Measurements from ENCODE around the gene FXYD4.

Gene FXYD4

DNA sequence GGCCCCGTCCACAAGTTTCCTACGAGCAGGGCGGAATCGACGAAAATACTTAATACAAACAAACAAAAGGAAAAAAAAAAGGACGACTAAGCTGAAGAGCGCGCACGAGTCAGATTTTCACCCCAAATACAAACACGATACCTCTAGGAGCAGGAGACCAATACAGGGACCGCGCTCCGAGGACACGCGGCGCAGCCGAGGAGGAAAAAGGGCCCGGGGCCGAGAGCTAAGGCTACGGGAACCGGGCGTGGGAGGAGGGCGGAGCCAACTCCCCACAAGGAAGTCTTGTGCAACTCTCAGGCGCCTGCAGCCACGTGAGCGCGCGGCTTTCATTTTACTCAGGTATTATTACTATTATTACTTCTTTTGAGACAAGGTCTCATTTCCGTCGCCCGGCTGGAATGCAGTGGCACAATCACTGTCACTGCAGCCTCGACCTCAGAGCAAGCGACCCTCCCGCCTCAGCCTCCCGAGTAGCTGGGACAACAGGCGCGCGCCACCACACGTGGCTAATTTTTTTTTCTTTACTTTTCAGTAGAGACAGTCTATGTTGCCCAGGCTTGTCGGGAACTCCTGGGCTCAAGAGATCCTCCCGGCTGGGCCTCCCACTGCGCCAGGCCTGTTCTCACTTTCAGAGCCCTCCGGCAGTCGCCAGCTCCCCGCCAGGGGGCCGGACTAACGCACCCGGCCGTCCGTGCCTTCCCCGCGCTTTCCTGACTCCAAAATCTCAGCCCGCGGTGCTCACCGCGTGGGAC, 36.3 kb downstream of the FXYD4 start:
- no CpG with 5 or more reads among the region's 56 CpGs for WGBS, 2 donors (ENCODE audit: extremely low coverage in 2 of 2, insufficient read length in 2 of 2, insufficient replicate concordance in 1 of 2)

GRCh38 chr10:43408331-43408709, 36.9 kb downstream of the FXYD4 start:
- Histone ChIP-seq H3K14ac (ENCODE audit: low read length) (peak overlapping the region; percentile 38), H3K18ac (ENCODE audit: low read length) (peak overlapping the region; percentile 89), H4K91ac (ENCODE audit: low read depth, low read length, poor library complexity) (no peak overlapping the region), H3K4me3 (ENCODE audit: low read length in 2 of 2) (peak overlapping the region; percentile 84 to 93), H3K23ac (ENCODE audit: low read depth, low read length, poor library complexity) (peak overlapping the region; percentile 73), H2BK12ac (ENCODE audit: low read length) (no peak overlapping the region), H2BK5ac (ENCODE audit: low read length) (peak overlapping the region; percentile 97), H2AFZ (ENCODE audit: low read length) (peak overlapping the region; percentile 99), H2AK5ac (ENCODE audit: low read depth, low read length) (peak overlapping the region; percentile 56), H3K9me3 (replicated peaks in 1 of 2; ENCODE audit: control insufficient read depth in 2 of 2, insufficient read depth in 1 of 2, low read depth in 1 of 2, low read length in 2 of 2) (peaks cover 0 to 21% of the 10 kb centered on the region in 2 donors), H3K4me2 (ENCODE audit: insufficient read depth, low read length, poor library complexity, severe bottlenecking) (peak overlapping the region; percentile 89), H2BK120ac (ENCODE audit: low read depth, low read length) (no peak overlapping the region), H3K36me3 (replicated peaks in 1 of 2; ENCODE audit: control insufficient read depth in 2 of 2, insufficient read depth in 2 of 2, low read length in 2 of 2) (peaks cover 2 to 26% of the 10 kb centered on the region in 2 donors), H3K79me1 (ENCODE audit: low read depth, low read length) (peaks cover 6% of the 10 kb centered on the region), H3K4me1 (ENCODE audit: control insufficient read depth in 2 of 2, insufficient read depth in 1 of 2, low read depth in 1 of 2, low read length in 2 of 2) (peaks cover 3 to 10% of the 10 kb centered on the region in 2 donors), H2BK15ac (ENCODE audit: low read length) (no peak overlapping the region), H4K8ac (ENCODE audit: low read depth, low read length) (no peak overlapping the region), H3K4ac (ENCODE audit: low read length) (no peak overlapping the region), H3K9ac (ENCODE audit: low read depth, low read length, poor library complexity) (peak overlapping the region; percentile 92), H3K27me3 (ENCODE audit: control insufficient read depth in 3 of 3, insufficient read depth in 3 of 3, low read depth in 1 of 3, low read length in 3 of 3) (no peaks in the 10 kb centered on the region), H3K27ac (replicated peaks; ENCODE audit: low read length) (peak overlapping the region; percentile 91)
- no peak for DNase-seq (ENCODE audit: low spot score)
- WGBS, 2 donors (ENCODE audit: extremely low coverage in 2 of 2, insufficient read length in 2 of 2, insufficient replicate concordance in 1 of 2): no CpG with 5 or more reads among the region's 31 CpGs

More for the DNA sequence above, 36.3 kb downstream of the FXYD4 start:
- peak overlapping the region; percentile 97 for H2BK5ac ChIP-seq (ENCODE audit: low read length)
- peak; percentile 63 for DNase-seq (ENCODE audit: low spot score)
- H3K9ac ChIP-seq (ENCODE audit: low read depth, low read length, poor library complexity): peak overlapping the region; percentile 92
- H3K4me1 ChIP-seq (ENCODE audit: control insufficient read depth in 2 of 2, insufficient read depth in 1 of 2, low read depth in 1 of 2, low read length in 2 of 2): peaks cover 5 to 10% of the 10 kb centered on the region in 2 donors
- peaks cover 0 to 23% of the 10 kb centered on the region in 2 donors for H3K9me3 ChIP-seq (replicated peaks in 1 of 2; ENCODE audit: control insufficient read depth in 2 of 2, insufficient read depth in 1 of 2, low read depth in 1 of 2, low read length in 2 of 2)
- peaks cover 6% of the 10 kb centered on the region for H3K79me1 ChIP-seq (ENCODE audit: low read depth, low read length)
- H3K27me3 ChIP-seq (ENCODE audit: control insufficient read depth in 3 of 3, insufficient read depth in 3 of 3, low read depth in 1 of 3, low read length in 3 of 3): no peaks in the 10 kb centered on the region
- peak overlapping the region; percentile 89 for H3K4me2 ChIP-seq (ENCODE audit: insufficient read depth, low read length, poor library complexity, severe bottlenecking)
- peak overlapping the region; percentile 8 for H2BK120ac ChIP-seq (ENCODE audit: low read depth, low read length)
- H2AK5ac ChIP-seq (ENCODE audit: low read depth, low read length): peak overlapping the region; percentile 56
- H3K4me3 ChIP-seq (ENCODE audit: low read length in 2 of 2): peak overlapping the region; percentile 84 to 93
- no peak overlapping the region for H4K91ac ChIP-seq (ENCODE audit: low read depth, low read length, poor library complexity)
- H2BK15ac ChIP-seq (ENCODE audit: low read length): no peak overlapping the region
- peak overlapping the region; percentile 73 for H3K23ac ChIP-seq (ENCODE audit: low read depth, low read length, poor library complexity)
- H3K27ac ChIP-seq (replicated peaks; ENCODE audit: low read length): peak overlapping the region; percentile 46
- H4K8ac ChIP-seq (ENCODE audit: low read depth, low read length): no peak overlapping the region
- no peak overlapping the region for H3K4ac ChIP-seq (ENCODE audit: low read length)
- peaks cover 2 to 31% of the 10 kb centered on the region in 2 donors for H3K36me3 ChIP-seq (replicated peaks in 1 of 2; ENCODE audit: control insufficient read depth in 2 of 2, insufficient read depth in 2 of 2, low read length in 2 of 2)
- no peak overlapping the region for H2BK12ac ChIP-seq (ENCODE audit: low read length)
- H2AFZ ChIP-seq (ENCODE audit: low read length): peak overlapping the region; percentile 99
- peak overlapping the region; percentile 91 for H3K18ac ChIP-seq (ENCODE audit: low read length)
- H3K14ac ChIP-seq (ENCODE audit: low read length): peak overlapping the region; percentile 38

DNA sequence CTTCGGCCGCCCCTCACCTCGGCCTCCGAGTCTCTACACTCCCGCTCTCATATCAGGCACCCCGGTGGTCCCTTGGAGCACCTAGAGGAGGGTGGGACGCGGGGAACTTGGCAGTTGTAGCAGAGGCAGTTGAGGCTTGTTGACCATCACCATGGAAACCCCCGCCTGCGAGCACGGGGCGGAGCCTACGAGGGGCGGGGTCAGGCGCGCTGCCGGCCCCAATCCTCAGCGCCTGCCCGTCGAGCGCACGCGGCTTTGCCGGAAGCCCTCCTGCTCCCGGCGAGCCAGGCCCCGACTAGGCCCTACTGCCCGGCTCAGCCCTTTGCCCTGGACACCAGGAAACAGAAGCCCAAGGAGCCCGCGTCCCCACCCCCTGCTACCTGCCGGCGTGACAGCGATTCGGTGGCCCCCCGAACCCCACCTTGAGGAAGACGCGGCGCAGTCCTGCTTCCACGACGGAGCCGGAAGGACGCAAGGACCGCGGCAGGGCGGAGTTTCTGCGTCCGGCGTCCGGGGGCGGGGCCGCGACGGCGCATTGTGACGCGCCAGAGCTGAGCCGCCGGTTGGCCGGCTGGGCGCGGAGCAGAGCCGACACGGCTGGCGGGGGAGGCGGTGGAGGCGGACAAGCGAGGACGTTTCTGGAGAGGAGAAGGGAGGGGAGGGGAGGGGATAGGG, 37.4 kb downstream of the FXYD4 start, which contains the start of gene HNRNPF:
HNRNPF (minus strand) TSS at position 477 of the 675 bp plus-strand sequence. CDS start 21,302 bp downstream, outside the sequence.
- H2BK15ac ChIP-seq (ENCODE audit: low read length): peak within 1 kb of the TSS; percentile 89
- peaks cover 3 to 10% of the 10 kb centered on the region in 2 donors for H3K4me1 ChIP-seq (ENCODE audit: control insufficient read depth in 2 of 2, insufficient read depth in 1 of 2, low read depth in 1 of 2, low read length in 2 of 2)
- H2AK5ac ChIP-seq (ENCODE audit: low read depth, low read length): peak within 1 kb of the TSS; percentile 56
- no CpG with 5 or more reads among the region's 68 CpGs for WGBS, 2 donors (ENCODE audit: extremely low coverage in 2 of 2, insufficient read length in 2 of 2, insufficient replicate concordance in 1 of 2)
- peak within 1 kb of the TSS; percentile 92 for H3K9ac ChIP-seq (ENCODE audit: low read depth, low read length, poor library complexity)
- H3K4me2 ChIP-seq (ENCODE audit: insufficient read depth, low read length, poor library complexity, severe bottlenecking): peak within 1 kb of the TSS; percentile 89
- H3K36me3 ChIP-seq (replicated peaks in 1 of 2; ENCODE audit: control insufficient read depth in 2 of 2, insufficient read depth in 2 of 2, low read length in 2 of 2): peaks cover 2 to 21% of the 10 kb centered on the region in 2 donors
- no peak within 1 kb of the TSS for H3K4ac ChIP-seq (ENCODE audit: low read length)
- H3K14ac ChIP-seq (ENCODE audit: low read length): peak within 1 kb of the TSS; percentile 38
- H3K4me3 ChIP-seq (ENCODE audit: low read length in 2 of 2): peak within 1 kb of the TSS; percentile 84 to 93
- H3K27me3 ChIP-seq (ENCODE audit: control insufficient read depth in 3 of 3, insufficient read depth in 3 of 3, low read depth in 1 of 3, low read length in 3 of 3): no peaks in the 10 kb centered on the region
- peak; percentile 95 for DNase-seq (ENCODE audit: low spot score)
- peak within 1 kb of the TSS; percentile 98 for H3K23ac ChIP-seq (ENCODE audit: low read depth, low read length, poor library complexity)
- peaks cover 0 to 19% of the 10 kb centered on the region in 2 donors for H3K9me3 ChIP-seq (replicated peaks in 1 of 2; ENCODE audit: control insufficient read depth in 2 of 2, insufficient read depth in 1 of 2, low read depth in 1 of 2, low read length in 2 of 2)
- peak within 1 kb of the TSS; percentile 97 for H2BK5ac ChIP-seq (ENCODE audit: low read length)
- peaks cover 6% of the 10 kb centered on the region for H3K79me1 ChIP-seq (ENCODE audit: low read depth, low read length)
- H2AFZ ChIP-seq (ENCODE audit: low read length): peak within 1 kb of the TSS; percentile 99
- H3K27ac ChIP-seq (replicated peaks; ENCODE audit: low read length): peak within 1 kb of the TSS; percentile 91
- no peak within 1 kb of the TSS for H4K8ac ChIP-seq (ENCODE audit: low read depth, low read length)
- H3K18ac ChIP-seq (ENCODE audit: low read length): peak within 1 kb of the TSS; percentile 98
- peak within 1 kb of the TSS; percentile 65 for H2BK120ac ChIP-seq (ENCODE audit: low read depth, low read length)
- H4K91ac ChIP-seq (ENCODE audit: low read depth, low read length, poor library complexity): no peak within 1 kb of the TSS
- no peak within 1 kb of the TSS for H2BK12ac ChIP-seq (ENCODE audit: low read length)
